ENCODE measurements around the gene EFL1.
A peak's percentile ranks its signal among the peaks of the same experiment; 100 is the strongest.

EFL1 gene

GRCh38 chr15:82150645-82151044 is 111.9 kb downstream of the EFL1 start:
- DNase-seq (ENCODE audit: low read depth) = no peak

GRCh38 chr15:82146990-82147461 is 115.5 kb downstream of the EFL1 start:
- peak; percentile 92 for DNase-seq (ENCODE audit: low read depth)

- no peak for DNase-seq (ENCODE audit: low read depth)
These were observed 116.0 kb downstream of the EFL1 start for GRCh38 chr15:82146576-82146975.

GRCh38 chr15:82143390-82144385 is 118.8 kb downstream of the EFL1 start:
- no peak for DNase-seq (ENCODE audit: low read depth)

- DNase-seq (ENCODE audit: low read depth) = no peak
These were observed 121.6 kb downstream of the EFL1 start for GRCh38 chr15:82140886-82141285.

GRCh38 chr15:82139823-82140268 is 122.7 kb downstream of the EFL1 start:
- no peak for DNase-seq (ENCODE audit: low read depth)

GRCh38 chr15:82138306-82138705 is 124.2 kb downstream of the EFL1 start:
- DNase-seq (ENCODE audit: low read depth) = no peak

- no peak for DNase-seq (ENCODE audit: low read depth)
These were observed 125.3 kb downstream of the EFL1 start for GRCh38 chr15:82137261-82137660.

- no peak for DNase-seq (ENCODE audit: low read depth)
These were observed 126.4 kb downstream of the EFL1 start for GRCh38 chr15:82136120-82136519.

GRCh38 chr15:82135638-82136037 is 126.9 kb downstream of the EFL1 start:
- no peak for DNase-seq (ENCODE audit: low read depth)

GRCh38 chr15:82134461-82134860 is 128.1 kb downstream of the EFL1 start:
- no peak for DNase-seq (ENCODE audit: low read depth)

GRCh38 chr15:82133251-82133650 is 129.3 kb downstream of the EFL1 start:
- DNase-seq (ENCODE audit: low read depth) = no peak

- DNase-seq (ENCODE audit: low read depth) = peak; percentile 92
These were observed 129.8 kb downstream of the EFL1 start for GRCh38 chr15:82132742-82133141.

GRCh38 chr15:82132096-82132495 is 130.4 kb downstream of the EFL1 start:
- no peak for DNase-seq (ENCODE audit: low read depth)

GRCh38 chr15:82130248-82130647 is 132.3 kb downstream of the EFL1 start:
- no peak for DNase-seq (ENCODE audit: low read depth)

- peak; percentile 87 for DNase-seq (ENCODE audit: low read depth)
These were observed 132.8 kb downstream of the EFL1 start for GRCh38 chr15:82129761-82130160.

- no peak for DNase-seq (ENCODE audit: low read depth)
These were observed 133.3 kb downstream of the EFL1 start for GRCh38 chr15:82129149-82129692.

GRCh38 chr15:82128401-82129148 is 134.0 kb downstream of the EFL1 start:
- no peak for DNase-seq (ENCODE audit: low read depth)

- no peak for DNase-seq (ENCODE audit: low read depth)
These were observed 135.0 kb downstream of the EFL1 start for GRCh38 chr15:82127581-82127980.

- no peak for DNase-seq (ENCODE audit: low read depth)
These were observed 136.2 kb downstream of the EFL1 start for GRCh38 chr15:82126346-82126745.

GRCh38 chr15:82124331-82125263 is 137.9 kb downstream of the EFL1 start:
- DNase-seq (ENCODE audit: low read depth) = no peak
